Ramos (cell line): ENCODE measurements around the gene B4GALT2.

Experiments
- in situ Hi-C: fragments of 300-500 bp; cut with MboI; formaldehyde crosslinking; loops from one replicate; pipeline ENCODE4 v1.14.3; 2022; ENCODE audit warnings: low sequenced_read_pairs; ENCODE audit not compliant: unreplicated experiment

The B4GALT2 gene

DNA sequence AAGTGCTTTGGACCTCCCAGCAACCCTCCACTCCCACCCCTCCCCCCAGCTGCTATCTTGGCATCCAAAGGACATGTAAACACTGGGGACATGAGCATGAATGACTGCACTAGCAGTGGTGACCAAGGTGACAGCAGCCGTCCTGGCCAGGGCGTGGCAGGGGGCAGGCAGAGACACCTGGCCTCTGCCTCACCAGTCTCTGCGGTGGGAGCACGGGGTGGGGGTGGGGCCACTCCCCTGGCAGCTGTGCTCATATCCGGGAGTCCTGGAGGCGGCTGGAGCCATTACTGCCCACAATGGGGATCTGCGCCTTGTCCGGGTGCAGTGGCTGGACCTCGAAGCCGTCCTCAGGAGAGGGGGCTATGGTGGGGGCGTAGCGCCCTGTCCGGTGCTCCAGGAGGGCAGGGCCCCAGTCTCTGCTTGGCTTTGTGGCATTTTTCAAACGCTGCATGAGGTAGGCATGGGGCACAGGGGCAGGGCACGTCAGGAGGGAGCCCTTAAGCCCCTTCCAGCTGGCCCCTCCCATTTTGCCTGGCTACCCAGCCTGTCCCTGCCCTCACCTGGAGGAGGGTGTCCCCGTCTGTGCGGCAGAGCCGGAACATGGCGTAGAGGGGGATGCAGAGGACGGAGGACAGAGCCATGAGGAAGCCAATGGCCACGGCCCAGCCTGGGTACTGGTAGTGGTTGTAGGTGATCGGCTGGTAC, 18.4 kb downstream of the B4GALT2 start:
- in situ Hi-C loops: no loop called here

DNA sequence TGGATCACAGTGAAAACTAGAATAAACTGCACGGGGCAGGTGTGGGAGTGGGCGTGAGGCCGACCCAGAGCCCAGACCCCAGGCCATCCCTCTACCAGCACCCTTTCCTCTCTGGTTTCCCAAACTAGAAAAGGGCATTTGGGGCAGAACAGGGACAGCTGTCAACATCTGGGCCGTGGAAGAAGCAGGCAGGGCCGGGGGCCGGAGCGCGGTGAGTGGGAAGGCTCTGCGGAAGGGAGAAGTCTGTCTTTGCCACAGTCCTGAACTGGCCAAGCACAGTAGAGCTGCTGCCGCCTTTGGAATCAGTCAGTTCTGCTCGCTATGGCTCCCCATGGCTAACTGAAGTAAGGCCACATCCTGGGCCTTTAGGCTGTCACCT, 19.0 kb downstream of the B4GALT2 start:
- in situ Hi-C loops: no loop called here

DNA sequence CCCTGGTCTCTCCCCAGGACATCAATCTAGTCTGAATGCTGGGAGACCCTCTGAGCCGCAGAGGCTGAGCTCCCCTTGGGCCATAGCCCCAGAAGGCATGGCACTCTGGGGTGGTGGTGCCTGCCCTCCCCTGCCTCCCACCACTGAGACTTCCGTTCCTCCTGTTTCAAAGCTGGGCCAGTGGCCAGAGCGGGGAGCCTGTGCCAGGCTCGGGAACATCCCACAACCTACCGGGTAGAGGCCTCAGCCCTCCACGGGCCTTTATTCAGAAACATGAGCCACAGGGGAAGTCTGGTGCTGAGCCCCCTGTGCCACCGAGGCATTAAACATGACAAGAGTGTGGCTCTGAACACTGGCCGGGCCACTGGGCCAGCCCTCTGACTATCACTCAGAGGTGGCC, 20.4 kb downstream of the B4GALT2 start:
- in situ Hi-C loops: no loop called here

DNA sequence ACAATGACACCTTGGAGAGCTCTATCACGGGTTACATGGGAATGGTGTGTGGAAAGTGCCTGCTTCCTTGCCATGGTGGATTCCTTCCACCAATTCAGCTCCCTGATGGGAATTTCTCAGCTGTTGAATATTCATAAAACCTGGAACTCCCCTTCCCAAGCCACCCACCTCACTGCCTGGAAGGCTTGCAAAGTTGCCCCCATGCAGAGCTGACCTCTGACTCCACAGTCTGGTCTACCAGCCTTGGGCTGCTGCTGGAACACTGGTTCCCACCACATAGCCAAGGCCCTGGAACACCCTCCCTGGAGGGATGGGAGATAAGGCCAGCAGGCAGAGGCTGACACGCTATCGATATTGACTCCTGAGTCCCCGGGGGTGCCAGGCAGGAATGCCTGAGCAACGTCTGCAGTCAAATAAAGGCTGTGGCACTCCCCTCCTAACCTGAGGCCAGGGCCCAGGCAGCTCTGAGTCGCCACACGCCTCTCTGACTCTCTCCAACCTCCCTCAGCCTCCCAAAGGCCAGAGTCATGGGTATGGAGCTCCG, 21.2 kb downstream of the B4GALT2 start:
- in situ Hi-C loops: loop anchor here (5.0 kb wide), 1 partner anchor 47 kb away; no protein-coding TSS in a partner anchor

DNA sequence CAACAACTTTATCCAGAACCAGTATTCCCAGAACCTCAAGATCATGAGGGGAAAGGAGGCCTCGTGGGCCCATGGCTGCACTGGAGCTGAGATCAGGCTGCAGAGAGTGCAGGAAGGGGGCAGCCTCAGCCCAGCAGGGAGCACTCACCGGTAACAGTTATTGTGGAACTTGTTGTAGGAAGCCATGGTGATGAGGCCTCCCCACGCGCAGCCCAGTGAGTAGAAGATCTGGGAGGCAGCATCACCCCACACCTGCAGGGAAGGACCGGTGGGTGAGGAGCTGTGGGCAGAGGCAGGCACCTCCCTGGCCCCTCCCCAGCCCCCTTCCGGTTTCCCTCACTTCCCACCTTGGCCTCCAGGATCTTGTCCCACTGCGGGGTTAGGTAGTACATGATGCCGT, 23.2 kb downstream of the B4GALT2 start:
- in situ Hi-C loops: loop anchor here (5.0 kb wide), 1 partner anchor 45 kb away; no protein-coding TSS in a partner anchor

DNA sequence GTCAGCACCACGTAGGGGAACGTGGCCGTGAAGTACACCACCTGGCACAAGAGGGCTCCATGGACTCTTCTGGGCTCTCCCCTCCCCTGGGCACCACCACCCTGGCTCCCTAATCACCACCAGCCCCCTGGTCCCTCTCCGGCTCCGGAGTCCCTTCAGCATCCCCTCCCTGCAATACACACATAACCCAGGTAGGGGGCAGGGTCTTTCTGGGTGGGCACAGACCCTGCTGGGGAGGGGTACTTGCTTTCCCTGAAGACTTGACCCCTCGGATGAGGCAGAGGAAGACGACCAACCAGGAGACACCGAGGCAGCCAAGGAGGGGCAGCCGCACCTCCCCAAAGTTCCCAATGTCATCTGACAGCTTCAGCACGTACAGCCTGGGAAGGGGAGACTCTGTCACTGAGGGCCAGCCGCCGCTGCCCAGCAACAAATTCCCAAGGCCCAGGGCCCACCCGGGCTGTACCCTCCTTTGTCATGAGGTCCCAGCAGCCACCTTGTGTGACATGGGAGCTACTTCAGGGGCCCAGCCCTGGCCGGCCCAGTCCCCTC, 23.7 kb downstream of the B4GALT2 start:
- in situ Hi-C loops: loop anchor here (5.0 kb wide), 1 partner anchor 45 kb away; no protein-coding TSS in a partner anchor

DNA sequence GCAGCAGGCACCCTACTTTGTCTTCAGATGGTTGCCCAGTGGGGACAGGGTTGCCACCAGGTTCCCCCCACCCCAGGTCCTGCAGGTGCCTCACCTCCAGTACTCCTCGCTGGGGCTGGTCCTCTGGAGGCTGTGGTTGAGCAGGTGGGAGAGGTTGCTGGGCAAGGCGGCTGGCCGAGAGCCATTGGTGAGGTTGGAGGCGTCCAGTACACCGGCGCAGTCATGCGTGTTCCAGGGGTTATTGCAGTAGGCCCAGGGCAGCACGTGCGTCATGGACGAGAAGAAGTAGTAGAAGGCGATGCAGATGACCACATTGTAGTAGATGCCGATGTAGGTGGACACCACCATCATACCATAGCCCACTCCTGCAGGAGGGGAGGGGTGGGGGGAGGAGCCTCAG, 29.2 kb downstream of the B4GALT2 start:
- in situ Hi-C loops: no loop called here

DNA sequence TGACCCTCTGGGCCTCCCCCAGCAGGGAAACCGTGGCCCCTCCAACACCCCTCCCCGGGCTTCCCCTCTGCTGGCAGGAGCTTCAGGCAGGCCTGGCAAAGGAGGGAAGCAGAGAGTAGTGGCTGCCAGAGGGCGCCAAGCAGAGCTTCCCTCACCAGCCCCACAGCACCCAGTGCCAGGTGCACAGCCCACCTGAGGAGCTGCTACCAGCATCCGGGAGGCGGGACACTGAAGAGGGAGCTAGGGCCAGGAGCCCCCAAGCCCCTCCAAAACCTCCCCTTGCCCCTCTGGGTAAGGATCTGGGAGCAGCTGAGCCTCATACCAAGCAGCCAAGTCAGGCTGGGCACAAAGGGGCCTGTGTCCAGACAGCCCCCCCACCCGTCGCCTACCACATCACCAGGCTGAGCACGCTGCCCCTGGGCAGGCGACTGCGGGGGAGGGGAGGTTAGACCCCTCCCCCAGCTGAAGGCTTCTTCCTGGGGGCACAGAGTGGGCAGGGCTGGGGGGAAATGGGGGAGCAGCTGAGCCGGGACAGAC, 32.0 kb downstream of the B4GALT2 start:
- in situ Hi-C loops: no loop called here

DNA sequence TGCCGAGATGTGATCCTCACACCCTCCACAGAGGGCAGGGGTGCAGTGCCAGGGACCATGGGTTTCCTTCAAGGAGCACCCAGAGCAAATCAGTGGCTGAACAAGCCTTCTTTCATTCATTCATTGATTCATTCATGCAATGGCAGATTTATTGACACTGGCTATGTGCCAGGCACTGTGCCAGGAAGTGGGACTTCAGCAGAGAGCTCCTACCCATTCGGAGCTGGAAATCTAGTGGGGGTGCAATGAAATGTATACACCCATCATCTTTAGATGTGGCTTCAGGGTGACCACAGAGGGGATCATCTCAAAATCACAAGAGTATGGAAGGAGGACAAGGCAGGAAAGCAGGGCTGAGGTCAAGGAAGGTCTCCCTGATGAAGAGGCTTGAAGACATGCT, 33.4 kb downstream of the B4GALT2 start:
- in situ Hi-C loops: no loop called here

DNA sequence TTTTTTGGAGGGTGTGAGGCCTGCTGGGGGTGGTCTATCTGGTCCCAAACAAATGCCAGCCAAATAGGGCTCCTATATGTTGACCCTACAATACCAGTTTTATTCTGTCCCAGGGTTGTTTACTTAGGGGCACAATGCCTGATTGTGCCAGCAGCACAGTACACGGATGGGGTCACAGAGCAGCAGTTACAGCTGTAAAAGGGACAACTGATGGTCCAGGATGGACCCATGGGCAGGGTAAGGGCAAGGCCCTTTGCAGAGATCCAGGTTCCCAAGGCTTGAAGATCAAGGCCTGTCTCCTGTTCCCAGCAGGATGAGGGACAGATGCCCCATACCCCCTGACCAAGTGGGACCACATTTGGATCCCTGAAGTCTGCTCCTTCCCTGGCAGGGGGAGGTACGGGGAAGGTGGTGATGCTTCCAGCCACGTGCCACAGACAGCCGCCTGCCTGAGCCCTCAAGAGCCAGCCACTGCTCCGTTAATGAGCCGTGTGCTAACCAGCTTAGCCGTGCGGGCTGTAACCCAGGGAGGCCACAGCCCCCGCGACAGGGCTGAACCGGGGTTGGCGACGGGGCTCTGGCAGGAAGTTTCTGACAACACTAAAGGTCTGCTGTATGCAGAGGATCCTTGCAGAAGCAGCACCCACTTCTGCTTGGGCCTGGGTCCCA, 34.1 kb downstream of the B4GALT2 start:
- in situ Hi-C loops: no loop called here

DNA sequence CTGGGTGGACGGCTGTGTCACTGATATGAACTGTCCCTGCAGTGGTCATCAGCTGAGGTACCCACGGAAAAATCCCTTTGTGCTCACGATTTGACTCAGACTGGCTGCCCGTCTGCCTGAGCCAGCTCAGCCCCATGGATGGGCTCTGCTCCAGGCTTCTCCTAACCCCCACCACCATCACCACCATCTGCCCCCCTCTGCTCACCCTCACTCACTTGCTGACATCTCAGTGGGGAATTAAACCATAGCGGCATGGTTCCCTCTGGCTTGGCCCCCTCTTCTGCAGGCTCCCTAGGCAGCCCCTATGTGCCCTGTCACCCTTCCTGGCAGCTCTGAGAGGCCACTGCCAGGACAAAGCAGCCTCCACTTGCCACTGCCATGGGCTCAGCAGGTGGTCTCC, 34.9 kb downstream of the B4GALT2 start:
- in situ Hi-C loops: no loop called here

DNA sequence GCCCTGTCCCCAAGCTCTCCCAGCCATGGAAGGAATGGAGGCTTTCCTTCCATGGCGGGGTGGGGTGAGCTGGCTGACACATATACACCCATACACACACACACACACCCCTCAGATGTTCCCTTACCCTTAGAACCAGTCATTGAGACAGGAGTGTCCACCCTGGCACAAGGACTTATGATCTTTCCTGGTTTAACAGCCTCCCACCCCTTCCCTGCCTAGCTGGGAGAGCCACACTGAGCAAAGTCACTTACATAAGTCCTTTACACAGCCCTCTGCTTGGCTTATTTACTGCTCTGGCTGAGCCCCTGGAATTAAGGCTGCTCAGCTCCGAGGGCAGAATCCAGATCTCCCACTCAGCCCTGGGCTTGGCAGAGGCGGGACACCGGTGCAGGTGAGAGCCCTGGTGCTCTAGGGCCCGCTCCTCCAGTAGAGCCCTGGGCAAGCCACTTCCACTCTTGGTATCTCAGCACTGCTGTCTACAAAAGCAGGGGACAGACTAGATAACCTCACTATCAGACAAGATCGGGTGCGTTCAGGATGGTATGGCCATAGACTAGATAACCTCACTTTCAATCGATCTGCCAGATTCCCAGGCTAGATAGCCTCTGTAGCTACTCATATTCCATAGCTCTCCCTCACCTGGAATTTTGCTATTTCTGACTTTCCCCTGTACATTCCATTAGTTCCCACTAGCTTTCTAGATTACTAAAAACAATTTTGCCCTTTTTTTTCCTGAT, 35.5 kb downstream of the B4GALT2 start:
- in situ Hi-C loops: no loop called here

DNA sequence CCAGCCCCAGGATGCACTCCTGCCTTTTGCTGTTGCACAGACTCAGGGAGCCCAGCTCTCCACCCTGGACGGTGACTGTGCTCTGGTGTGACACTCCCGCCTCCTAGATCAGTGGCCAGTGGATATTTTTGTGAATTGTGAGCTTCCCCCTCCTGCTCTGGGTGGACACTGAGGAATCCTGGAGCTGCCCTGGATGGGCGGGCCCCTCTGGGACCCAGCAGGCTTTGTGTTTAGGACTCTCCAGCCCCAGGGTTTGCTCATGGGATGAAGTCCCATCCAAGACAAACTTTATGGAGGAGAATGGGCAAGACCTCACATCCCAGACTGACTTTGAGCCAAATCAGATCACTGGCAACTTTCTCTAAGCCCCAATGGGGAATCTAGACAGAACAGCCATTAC, 36.2 kb downstream of the B4GALT2 start:
- in situ Hi-C loops: no loop called here

DNA sequence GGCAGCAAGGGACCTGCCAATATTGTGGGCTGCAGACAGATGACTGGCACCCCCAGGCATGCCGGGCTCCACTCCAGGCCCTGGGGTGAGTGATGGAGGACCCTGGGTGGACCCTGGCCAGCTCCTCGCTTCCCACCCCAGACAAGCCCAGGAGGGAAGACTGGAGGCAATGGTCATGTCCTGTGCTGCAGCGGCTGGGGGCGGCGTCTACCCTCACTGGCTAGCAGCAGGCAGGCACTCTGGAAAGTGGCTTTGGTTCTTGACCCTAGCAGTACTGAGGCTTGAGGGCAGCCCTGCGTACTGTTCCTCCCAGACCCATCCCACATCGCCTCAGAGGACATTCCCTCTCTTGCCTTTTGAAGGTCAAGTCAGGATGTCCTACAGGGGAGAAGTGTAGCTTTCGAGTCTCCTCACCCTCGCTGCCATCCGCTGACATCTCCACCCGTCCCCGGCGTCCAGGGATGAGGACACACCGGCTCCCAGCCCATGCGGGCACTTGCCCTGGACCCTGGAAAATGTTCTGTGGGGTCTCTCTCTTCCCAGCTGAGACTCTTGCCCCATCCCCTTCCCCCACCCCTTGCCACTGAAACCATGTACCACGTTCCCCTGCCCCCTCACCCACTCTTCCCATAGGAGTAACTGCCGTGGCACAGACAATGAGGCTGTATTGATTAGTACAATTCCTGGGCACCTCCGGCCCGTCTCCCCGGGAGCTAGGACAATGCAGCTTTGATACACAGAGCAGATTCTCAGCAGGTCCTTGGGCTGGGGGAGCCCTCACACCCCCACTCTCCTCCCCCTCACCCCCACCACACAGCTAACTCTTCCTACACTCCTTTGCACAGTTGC, 37.3 kb downstream of the B4GALT2 start:
- in situ Hi-C loops: no loop called here

DNA sequence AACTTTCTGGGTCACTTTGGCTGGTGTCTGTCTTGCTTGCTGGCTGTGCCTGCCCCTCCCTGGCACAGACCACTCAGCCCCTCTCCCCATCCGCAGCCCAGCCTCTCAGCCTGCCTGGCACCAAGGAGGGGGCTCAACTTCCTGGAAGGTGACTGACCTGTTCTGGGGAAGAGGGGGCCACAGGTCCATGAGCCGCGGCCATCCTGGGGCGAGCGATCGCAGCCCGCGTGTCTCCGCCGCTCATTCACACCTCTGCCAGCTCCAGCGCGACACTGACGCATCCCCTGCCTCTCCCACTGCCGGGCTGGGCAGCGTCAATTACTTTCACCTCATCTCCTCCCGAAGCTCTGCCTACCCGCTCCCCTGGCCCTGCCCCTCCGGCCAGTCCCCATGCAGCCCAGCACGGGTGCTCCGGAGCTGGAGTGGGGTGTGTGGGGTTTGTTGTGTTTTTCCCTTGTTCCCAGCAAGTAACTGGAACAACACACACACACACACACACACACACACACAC, 37.9 kb downstream of the B4GALT2 start:
- in situ Hi-C loops: no loop called here

DNA sequence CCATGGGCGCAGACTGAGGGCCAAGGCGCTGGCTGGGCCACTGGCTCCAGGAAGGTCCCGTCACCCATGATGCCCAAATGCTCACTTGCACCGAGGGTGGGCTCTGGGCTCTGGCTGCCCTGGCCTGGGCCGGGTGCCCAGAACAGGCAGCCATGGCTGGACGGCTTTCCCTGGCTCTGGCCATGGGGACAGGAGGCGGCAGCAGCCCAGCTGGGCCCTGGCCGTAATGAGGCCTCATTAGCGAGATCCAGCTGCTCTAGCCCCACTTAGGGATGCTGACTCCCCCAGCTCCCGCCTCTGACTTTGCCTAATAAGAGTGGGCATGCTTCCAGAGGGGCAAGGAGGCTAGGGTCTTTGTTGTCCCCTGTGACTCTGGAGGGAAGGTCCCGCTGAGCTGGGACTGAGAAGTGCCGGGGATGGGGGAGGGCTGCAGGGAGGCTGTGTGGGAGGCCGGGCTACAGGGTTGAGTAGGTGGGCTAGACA, 40.5 kb downstream of the B4GALT2 start:
- in situ Hi-C loops: no loop called here

DNA sequence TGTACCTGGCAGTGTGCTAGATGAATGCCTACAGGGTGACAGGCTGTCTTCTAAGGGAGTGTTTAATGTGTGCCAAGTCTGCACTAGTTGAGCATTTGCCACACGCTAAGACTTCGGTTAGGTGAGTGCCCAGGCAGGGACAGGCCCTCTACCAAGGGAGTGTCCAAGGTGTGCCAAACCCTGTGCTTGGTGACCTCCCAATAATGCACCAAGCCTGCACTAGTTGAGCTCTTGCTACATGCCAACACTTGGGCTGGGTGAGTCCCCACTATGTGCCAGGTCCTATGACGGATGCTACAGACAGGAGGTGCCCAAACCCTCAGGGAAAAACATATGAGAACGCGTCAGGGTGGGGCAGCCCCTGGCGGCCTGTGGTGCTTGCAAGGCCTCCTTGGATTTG, 41.5 kb downstream of the B4GALT2 start:
- in situ Hi-C loops: no loop called here

DNA sequence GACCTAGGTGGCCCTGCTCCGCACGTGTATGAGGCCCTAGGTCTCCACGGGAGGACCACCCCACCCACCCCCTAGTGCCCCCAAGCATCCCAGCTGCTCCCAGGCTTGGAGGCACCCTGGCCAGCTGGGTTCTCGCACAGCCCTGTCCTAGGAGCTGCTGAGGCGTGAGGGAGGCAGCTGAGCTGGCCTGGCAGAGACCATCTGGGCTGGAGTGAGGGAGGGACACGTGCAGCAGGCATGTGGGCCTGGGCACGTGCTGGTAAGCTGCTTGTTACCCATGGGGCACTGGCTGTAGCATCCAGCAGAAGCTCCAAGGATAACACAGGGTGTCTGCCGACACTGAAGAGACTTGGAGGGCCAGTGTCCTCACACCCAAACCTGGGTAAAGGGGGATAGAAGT, 42.1 kb downstream of the B4GALT2 start:
- in situ Hi-C loops: no loop called here
